HL-60/S4 treated with phorbol 12-myristate 13-acetate at 8.2 ng/mL for 4 days and 3 days (cell line): ENCODE results near the gene PRR16.
"Not testable (repeated sequence)": the region's sequence is repeated elsewhere in the genome, so short reads cannot be mapped to it uniquely, and the experiment has no call there.

Experiments used
- in situ Hi-C: fragments of 300-500 bp; cut with MboI; formaldehyde crosslinking; loops from 2 replicates; pipeline ENCODE4 v1.15.0; 2022; ENCODE audit warnings: low sequenced_read_pairs

PRR16 gene

GRCh38 chr5:120632430-120632829 lies 168.3 kb downstream of the PRR16 start:
- in situ Hi-C loops: no loop called here

GRCh38 chr5:120638449-120638848 lies 174.3 kb downstream of the PRR16 start:
- in situ Hi-C loops: no loop called here

GRCh38 chr5:120640778-120641177 lies 176.7 kb downstream of the PRR16 start:
- in situ Hi-C loops: no loop called here

GRCh38 chr5:120644516-120644915 lies 180.4 kb downstream of the PRR16 start:
- in situ Hi-C loops: no loop called here

- in situ Hi-C loops: no loop called here
Observed at GRCh38 chr5:120655828-120656435, 191.8 kb downstream of the PRR16 start.

- in situ Hi-C loops: no loop called here
Observed at GRCh38 chr5:120657104-120657503, 193.0 kb downstream of the PRR16 start.

GRCh38 chr5:120677481-120677880 lies 213.4 kb downstream of the PRR16 start:
- in situ Hi-C loops: no loop called here

GRCh38 chr5:120678279-120678678 lies 214.2 kb downstream of the PRR16 start:
- in situ Hi-C loops: no loop called here

GRCh38 chr5:120682851-120683250 lies 218.8 kb downstream of the PRR16 start:
- in situ Hi-C loops: no loop called here

- in situ Hi-C loops: no loop called here
Observed at GRCh38 chr5:120683580-120683979, 219.5 kb downstream of the PRR16 start.

GRCh38 chr5:120684213-120684612 lies 220.1 kb downstream of the PRR16 start:
- in situ Hi-C loops: no loop called here

GRCh38 chr5:120684749-120685415 lies 220.8 kb downstream of the PRR16 start:
- in situ Hi-C loops: no loop called here

- in situ Hi-C loops: no loop called here
Observed at GRCh38 chr5:120690621-120691407, 226.7 kb downstream of the PRR16 start.

GRCh38 chr5:120692325-120692724 lies 228.2 kb downstream of the PRR16 start:
- in situ Hi-C loops: no loop called here

- in situ Hi-C loops: no loop called here
Observed at GRCh38 chr5:120695368-120695880, 231.3 kb downstream of the PRR16 start.

- in situ Hi-C loops: no loop called here
Observed at GRCh38 chr5:120697147-120697546, 233.0 kb downstream of the PRR16 start.

GRCh38 chr5:120697670-120698327 lies 233.7 kb downstream of the PRR16 start:
- in situ Hi-C loops: not testable (repeated sequence)

GRCh38 chr5:120700653-120701052 lies 236.6 kb downstream of the PRR16 start:
- in situ Hi-C loops: not testable (repeated sequence)

GRCh38 chr5:120702817-120703538 lies 238.9 kb downstream of the PRR16 start:
- in situ Hi-C loops: not testable (repeated sequence)

- in situ Hi-C loops: no loop called here
Observed at GRCh38 chr5:120703918-120704587, 240.0 kb downstream of the PRR16 start.
